HG03097 (cell line): ENCODE data around the gene LRFN4.

Experiments
- ATAC-seq: cut with Tn5 transposase; IDR thresholded peaks from one replicate; pipeline ENCODE4 v1.9.1; 2021; ENCODE audit not compliant: unreplicated experiment, low FRiP score

The LRFN4 gene

DNA sequence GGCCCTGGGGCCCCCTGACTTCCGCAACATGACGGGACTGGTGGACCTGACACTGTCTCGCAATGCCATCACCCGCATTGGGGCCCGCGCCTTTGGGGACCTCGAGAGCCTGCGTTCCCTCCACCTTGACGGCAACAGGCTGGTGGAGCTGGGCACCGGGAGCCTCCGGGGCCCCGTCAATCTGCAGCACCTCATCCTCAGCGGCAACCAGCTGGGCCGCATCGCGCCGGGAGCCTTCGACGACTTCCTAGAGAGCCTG, 992 bp downstream of the LRFN4 start:
- no peak for ATAC-seq

DNA sequence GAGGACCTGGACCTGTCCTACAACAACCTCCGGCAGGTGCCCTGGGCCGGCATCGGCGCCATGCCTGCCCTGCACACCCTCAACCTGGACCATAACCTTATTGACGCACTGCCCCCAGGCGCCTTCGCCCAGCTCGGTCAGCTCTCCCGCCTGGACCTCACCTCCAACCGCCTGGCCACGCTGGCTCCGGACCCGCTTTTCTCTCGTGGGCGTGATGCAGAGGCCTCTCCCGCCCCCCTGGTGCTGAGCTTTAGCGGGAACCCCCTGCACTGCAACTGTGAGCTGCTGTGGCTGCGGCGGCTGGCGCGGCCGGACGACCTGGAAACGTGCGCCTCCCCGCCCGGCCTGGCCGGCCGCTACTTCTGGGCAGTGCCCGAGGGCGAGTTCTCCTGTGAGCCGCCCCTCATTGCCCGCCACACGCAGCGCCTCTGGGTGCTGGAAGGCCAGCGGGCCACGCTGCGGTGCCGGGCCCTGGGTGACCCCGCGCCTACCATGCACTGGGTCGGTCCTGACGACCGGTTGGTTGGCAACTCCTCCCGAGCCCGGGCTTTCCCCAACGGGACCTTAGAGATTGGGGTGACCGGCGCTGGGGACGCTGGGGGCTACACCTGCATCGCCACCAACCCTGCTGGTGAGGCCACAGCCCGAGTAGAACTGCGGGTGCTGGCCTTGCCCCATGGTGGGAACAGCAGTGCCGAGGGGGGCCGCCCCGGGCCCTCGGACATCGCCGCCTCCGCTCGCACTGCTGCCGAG, 1.5 kb downstream of the LRFN4 start:
- no peak for ATAC-seq

DNA sequence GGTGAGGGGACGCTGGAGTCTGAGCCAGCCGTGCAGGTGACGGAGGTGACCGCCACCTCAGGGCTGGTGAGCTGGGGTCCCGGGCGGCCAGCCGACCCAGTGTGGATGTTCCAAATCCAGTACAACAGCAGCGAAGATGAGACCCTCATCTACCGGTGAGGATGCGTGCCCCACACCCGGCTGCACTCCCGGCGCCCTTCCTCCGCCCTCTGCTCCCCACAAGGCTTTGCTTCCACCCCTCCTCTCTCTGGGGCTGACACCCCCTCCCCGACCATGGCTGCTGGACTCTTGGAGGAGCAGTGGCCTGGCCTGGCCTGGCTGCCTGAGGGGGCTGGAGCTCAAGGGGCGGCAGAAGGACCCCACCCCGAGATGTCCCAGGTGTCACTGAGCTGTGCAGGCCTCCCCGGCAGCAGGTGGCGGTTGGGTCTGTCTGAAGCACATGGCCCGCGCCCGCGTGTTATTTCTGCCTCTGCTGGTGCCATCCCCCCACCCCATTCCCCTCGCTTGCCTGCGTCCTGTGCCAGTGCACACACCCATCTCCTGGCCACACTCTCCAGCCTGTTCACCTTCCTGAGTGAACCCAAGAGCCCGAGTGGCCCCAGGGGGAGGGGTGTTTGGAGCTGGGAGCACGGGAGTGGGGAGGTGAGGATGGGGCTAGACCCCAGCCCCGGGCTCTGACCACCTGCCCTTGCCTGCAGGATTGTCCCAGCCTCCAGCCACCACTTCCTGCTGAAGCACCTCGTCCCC, 2.2 kb downstream of the LRFN4 start:
- no peak for ATAC-seq

- ATAC-seq, result no peak
These were observed 3.0 kb downstream of the LRFN4 start for GRCh38 chr11:66859686-66860448.

- no peak for ATAC-seq
These were observed 3.6 kb downstream of the LRFN4 start for GRCh38 chr11:66860449-66860831.

DNA sequence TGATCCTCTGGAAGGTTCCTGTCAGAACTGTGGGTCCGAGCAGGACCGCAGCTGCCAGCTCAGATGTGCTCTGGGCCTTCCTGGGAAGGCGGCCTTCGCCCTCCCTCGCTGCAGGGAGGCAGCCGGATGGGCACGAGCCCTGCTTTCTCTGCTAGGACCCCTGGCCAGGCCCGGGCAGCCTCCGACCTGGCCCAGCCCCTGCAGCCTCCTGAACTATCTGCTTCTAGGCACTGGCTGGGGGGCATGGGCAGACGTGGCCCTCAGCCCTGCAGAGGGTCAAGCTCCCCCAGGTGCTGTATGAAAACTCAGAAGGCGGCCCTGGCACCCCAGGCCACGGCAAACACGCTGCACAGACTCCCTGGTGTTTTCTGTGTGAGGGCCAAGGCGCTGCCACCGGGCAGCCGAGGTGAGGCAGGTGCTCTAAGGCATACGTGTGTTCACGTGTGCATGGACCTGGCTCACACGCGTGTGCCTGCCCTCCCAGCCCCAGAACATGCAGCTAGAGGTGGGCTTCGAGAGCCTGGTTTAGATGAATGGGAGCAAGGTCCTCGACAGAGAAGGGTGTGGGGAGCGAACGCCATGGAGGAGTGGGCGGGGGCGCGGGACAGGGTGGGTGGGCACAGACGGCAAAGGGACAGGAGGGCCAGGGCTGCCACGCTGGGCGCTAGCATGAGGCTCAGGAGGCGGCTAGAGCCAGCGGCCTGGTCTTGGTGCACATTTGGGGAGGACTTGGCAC, 4.3 kb downstream of the LRFN4 start:
- ATAC-seq, result no peak

DNA sequence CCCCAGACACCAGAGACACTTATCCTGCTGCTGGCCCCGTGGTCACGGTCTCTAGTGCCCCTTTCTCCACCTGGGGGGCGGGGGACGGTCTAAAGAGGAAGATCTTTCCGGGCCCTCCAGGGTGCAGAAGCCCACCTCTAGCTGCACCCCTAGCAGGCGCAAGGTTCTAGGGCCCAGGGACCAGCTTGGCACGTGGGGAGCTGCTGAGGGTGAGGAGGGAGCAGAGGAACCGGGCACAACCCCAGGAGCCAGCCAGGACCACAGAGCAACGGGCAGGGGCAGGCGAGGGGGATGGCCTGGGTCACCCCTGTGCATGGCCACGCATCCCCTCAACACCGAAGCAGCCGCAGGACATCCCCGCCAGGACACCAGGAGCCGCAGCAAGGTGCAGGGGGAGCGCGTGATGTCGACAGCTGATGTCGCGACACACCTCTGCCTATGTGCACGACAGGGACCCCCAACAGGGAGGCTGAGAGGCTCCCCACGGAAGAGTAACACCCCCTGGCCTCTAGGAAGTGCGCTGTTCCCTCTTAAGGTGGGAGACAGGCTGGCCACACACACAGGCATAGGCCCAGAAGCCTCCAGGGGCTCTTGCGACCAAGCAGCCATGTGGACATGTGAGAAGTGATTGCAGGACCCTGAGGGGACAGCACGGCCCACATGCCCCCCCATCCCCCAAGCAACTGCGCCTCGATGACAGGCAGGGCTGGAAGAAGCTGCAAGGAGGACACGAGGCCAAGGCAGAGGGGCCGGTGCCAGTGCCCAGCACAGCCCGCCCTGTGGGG, 5.1 kb downstream of the LRFN4 start:
- no peak for ATAC-seq

GRCh38 chr11:66862559-66863037, 5.7 kb downstream of the LRFN4 start:
- no peak for ATAC-seq

DNA sequence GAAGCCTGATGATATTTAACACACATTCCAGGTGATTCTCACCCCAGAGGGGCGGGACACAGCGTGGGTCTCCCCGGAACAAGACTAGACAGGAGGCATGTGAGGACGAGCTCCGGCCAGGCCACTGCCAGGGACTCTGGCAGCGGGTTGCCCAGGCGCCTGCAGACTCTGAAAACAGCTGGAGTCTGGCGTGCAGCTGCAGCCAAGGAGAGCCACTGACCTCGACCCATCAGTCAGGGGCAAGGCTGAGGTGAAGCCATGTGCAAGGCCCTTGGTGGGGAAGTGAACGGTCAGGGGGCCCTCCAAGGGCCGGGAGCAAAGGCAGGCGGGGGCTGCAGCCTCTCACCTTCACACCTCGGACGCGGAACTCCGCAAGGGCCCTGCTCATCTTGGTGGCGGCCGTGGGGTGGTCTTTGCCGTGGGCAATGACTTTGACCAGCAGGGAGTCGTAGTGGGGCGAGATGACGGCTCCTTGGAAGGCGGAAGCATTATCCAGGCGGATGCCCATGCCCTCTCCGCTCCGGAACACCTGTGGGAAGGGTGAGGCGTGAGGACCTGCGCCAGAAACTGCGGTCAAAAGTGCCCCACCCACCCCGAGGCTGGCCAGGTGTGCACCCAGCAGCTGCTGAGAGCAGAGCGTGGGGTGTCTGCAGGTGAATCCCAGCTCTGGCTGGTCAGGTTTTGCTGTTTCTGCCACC, 6.7 kb downstream of the LRFN4 start:
- ATAC-seq, result no peak

DNA sequence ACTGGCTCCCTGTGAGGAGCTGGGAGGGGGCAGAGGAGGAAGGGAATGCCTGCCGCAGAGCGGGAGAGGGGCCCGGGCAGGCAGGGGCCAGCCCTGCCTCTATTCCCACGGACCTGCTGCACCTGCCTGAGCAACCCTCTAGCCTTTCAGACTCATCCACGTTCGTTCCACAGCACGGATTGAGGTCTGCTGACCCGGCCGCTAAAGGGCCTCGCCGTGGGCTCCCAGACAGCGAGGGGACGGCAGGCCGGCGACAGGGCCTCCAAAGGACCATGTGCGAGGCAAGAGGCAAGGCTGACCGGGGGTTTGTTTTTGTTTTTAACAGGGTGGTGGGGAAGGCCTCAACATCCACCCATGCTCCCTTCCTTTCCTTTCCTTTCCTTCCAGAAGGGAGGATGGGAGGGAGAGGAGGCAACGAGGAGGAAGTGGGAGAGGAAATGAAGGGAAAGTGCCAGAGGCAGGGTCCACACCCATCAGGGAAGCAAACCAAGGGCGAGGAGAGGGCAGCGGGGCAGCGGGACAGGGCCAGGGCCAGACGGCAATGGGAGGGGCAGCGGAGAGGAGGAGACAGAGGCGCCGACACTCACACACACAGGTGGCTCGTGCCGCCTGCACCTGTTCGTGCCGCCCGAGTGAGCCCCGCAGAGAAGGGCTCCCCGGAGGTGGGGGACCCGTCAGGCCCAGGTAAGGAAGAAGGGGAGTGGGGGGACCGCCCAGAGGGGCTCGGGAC, 7.5 kb downstream of the LRFN4 start:
- no peak for ATAC-seq

DNA sequence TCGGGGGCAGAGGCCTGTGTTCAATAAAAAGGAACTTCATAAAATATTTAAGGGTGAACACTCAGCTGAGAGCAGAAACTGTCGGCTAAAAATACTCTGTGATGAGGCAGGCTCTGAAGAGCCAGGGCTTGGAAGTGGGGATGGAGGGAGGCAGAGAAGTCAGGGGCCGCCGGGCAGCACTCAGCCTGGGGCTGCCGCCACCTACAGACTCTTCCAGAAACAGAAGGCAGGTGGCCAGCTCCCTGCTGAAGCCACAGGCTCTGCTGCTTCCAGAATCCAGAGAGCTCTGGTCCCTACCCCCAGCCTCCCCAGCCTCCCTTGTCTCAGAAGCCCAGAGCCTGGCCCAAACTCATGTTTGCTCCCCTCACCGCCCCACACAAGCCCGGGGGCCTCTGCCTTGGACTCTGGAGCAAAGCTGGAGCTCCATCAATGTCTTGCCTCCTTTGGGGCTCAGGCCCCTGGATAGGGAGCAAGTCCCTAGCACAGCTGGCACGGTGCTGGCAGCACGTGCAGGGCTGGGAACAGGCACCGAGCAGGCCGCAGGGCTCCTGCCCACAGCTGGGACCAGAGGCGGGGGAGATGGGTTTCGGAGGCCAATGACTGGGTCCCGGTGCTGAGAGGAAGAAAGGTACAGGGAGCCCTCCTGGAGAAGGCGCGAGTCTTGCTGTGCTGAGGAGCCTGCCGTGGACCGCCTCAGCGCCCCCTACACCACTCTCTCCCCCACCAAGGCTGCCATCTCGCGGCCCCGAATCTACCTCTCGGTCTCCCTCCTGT, 8.2 kb downstream of the LRFN4 start:
- no peak for ATAC-seq

DNA sequence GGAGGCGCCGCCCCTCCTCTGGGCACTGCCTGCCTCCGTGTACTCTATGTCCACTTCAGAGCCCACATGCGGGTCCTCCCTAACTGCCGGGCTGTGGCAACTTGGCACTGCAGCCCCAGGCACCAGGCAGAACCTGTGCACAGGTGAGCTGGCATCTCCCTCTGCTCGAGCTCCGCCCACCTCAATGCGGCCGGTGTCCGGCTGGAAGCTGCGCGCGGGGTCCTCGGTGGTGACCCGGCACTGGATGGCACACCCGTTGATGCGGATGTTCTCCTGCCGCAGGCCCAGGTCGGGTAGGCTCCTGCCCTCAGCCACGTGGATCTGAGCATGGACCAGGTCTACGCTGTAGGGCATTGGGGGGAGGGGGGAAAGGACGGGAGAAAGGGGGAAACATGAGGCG, 9.1 kb downstream of the LRFN4 start:
- no peak for ATAC-seq

DNA sequence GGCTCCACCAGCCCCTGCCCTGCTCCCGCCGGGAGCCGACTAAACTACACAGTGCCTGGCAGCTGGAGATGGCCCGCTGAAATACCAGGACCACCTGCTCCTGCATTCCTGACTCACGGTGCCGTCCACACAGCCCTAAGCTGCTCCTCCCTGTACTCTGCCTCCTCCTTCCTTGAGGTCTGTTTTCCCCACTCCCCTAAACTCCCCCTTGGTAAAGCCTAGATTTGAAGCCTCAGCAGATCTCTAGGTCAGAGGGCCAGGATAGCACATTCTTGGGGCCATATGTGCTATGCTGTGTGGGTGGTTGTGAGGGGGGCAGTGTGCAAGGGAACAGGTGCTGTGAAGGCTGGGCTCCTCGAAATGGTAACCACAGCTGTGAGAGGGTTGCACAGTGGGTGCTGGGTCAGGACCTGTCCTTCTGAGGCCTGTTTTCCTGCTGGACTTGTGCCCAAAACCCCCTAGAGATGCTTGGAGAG, 9.7 kb downstream of the LRFN4 start:
- ATAC-seq, result no peak

GRCh38 chr11:66867425-66868040, 10.7 kb downstream of the LRFN4 start:
- no peak for ATAC-seq

GRCh38 chr11:66868082-66868725, 11.3 kb downstream of the LRFN4 start:
- no peak for ATAC-seq

- no peak for ATAC-seq
These were observed 12.1 kb downstream of the LRFN4 start for GRCh38 chr11:66868726-66869566.
